22Rv1 (cell line): Measurements from ENCODE around the gene NPHS1.

Source experiments
- ZFX ChIP-seq: fragments of 450-650 bp; IDR thresholded peaks from 2 replicates; pipeline ENCODE4 v1.6.1; 2017; ENCODE audit warnings: antibody characterized with exemption, borderline replicate concordance
- TF ChIP-seq, protein P1 (sequence below): fragments of 450-650 bp; IDR thresholded peaks from 2 replicates; pipeline ENCODE4 v1.5.1; 2017; ENCODE audit warnings: mild to moderate bottlenecking

- TF ChIP-seq, protein P1, sequence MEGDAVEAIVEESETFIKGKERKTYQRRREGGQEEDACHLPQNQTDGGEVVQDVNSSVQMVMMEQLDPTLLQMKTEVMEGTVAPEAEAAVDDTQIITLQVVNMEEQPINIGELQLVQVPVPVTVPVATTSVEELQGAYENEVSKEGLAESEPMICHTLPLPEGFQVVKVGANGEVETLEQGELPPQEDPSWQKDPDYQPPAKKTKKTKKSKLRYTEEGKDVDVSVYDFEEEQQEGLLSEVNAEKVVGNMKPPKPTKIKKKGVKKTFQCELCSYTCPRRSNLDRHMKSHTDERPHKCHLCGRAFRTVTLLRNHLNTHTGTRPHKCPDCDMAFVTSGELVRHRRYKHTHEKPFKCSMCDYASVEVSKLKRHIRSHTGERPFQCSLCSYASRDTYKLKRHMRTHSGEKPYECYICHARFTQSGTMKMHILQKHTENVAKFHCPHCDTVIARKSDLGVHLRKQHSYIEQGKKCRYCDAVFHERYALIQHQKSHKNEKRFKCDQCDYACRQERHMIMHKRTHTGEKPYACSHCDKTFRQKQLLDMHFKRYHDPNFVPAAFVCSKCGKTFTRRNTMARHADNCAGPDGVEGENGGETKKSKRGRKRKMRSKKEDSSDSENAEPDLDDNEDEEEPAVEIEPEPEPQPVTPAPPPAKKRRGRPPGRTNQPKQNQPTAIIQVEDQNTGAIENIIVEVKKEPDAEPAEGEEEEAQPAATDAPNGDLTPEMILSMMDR: no peak
- TF ChIP-seq ZFX: no peak
Observed at GRCh38 chr19:35887197-35887596, 34.9 kb upstream of the NPHS1 start.
